Measurements from ENCODE around the gene MAL.

MAL gene

GRCh38 chr2:94992360-94992759, 33.1 kb upstream of the MAL start:
- H3K36me3 ChIP-seq (ENCODE audit: insufficient read depth, low read length), result no peaks in the 10 kb centered on the region
- no peak for TF ChIP-seq CTCF (IDR thresholded peaks at IDR 0.05; ENCODE audit: low read length)
- H2AFZ ChIP-seq (ENCODE audit: low read length), result no peak overlapping the region
- H3K9me2 ChIP-seq (ENCODE audit: low read depth, low read length), result no peaks in the 10 kb centered on the region
- no peak overlapping the region for H3K27ac ChIP-seq (ENCODE audit: low read depth, low read length, poor library complexity, severe bottlenecking)
- H3K9ac ChIP-seq (ENCODE audit: low read length), result no peak overlapping the region
- H3K4me3 ChIP-seq (ENCODE audit: low read depth, low read length, poor library complexity, severe bottlenecking), result no peak overlapping the region
- no peaks in the 10 kb centered on the region for H4K20me1 ChIP-seq (ENCODE audit: insufficient read depth, low read length)
- H3K4me2 ChIP-seq (ENCODE audit: low read length), result no peak overlapping the region
- 0 out of 2 replicates have a peak, but pooled peaks cover 3% of the 10 kb centered on the region for H3K27me3 ChIP-seq (ENCODE audit: insufficient read depth, low read length)
- no peaks in the 10 kb centered on the region for H3K4me1 ChIP-seq (ENCODE audit: insufficient read depth, low read length, severe bottlenecking)
- no peaks in the 10 kb centered on the region for H3K9me3 ChIP-seq (ENCODE audit: low read length)
- H3F3A ChIP-seq (ENCODE audit: insufficient read depth, low read length), result no peaks in the 10 kb centered on the region
- no peaks in the 10 kb centered on the region for H3K79me2 ChIP-seq (ENCODE audit: insufficient read depth, low read length)

- H3K27me3 ChIP-seq (ENCODE audit: insufficient read depth, low read length), result 0 out of 2 replicates have a peak, but pooled peaks cover 3% of the 10 kb centered on the region
These were observed 32.1 kb upstream of the MAL start for GRCh38 chr2:94993176-94994062.

GRCh38 chr2:94994063-94994913, 31.2 kb upstream of the MAL start:
- Histone ChIP-seq H3K9ac (ENCODE audit: low read length) (no peak overlapping the region), H3K27me3 (ENCODE audit: insufficient read depth, low read length) (no peaks in the 10 kb centered on the region), H3K36me3 (ENCODE audit: insufficient read depth, low read length) (no peaks in the 10 kb centered on the region), H3K4me2 (ENCODE audit: low read length) (no peak overlapping the region), H3K4me1 (ENCODE audit: insufficient read depth, low read length, severe bottlenecking) (no peaks in the 10 kb centered on the region), H3K9me3 (ENCODE audit: low read length) (no peaks in the 10 kb centered on the region), H3K9me2 (ENCODE audit: low read depth, low read length) (no peaks in the 10 kb centered on the region), H3K79me2 (ENCODE audit: insufficient read depth, low read length) (no peaks in the 10 kb centered on the region), H3K4me3 (ENCODE audit: low read depth, low read length, poor library complexity, severe bottlenecking) (no peak overlapping the region), H2AFZ (ENCODE audit: low read length) (no peak overlapping the region), H4K20me1 (ENCODE audit: insufficient read depth, low read length) (no peaks in the 10 kb centered on the region), H3K27ac (ENCODE audit: low read depth, low read length, poor library complexity, severe bottlenecking) (no peak overlapping the region), H3F3A (ENCODE audit: insufficient read depth, low read length) (no peaks in the 10 kb centered on the region)
- no peak for TF ChIP-seq CTCF (IDR thresholded peaks at IDR 0.05; ENCODE audit: low read length)
- no peak for TF ChIP-seq EZH2 (IDR thresholded peaks at IDR 0.05; ENCODE audit: borderline replicate concordance, low read length)

More at GRCh38 chr2:94993176-94994062, 32.1 kb upstream of the MAL start:
- Histone ChIP-seq H3F3A (ENCODE audit: insufficient read depth, low read length) (no peaks in the 10 kb centered on the region), H2AFZ (ENCODE audit: low read length) (no peak overlapping the region), H3K4me2 (ENCODE audit: low read length) (no peak overlapping the region), H3K36me3 (ENCODE audit: insufficient read depth, low read length) (no peaks in the 10 kb centered on the region), H4K20me1 (ENCODE audit: insufficient read depth, low read length) (no peaks in the 10 kb centered on the region), H3K9me3 (ENCODE audit: low read length) (no peaks in the 10 kb centered on the region), H3K4me1 (ENCODE audit: insufficient read depth, low read length, severe bottlenecking) (no peaks in the 10 kb centered on the region), H3K79me2 (ENCODE audit: insufficient read depth, low read length) (no peaks in the 10 kb centered on the region), H3K9ac (ENCODE audit: low read length) (no peak overlapping the region), H3K27ac (ENCODE audit: low read depth, low read length, poor library complexity, severe bottlenecking) (no peak overlapping the region), H3K9me2 (ENCODE audit: low read depth, low read length) (no peaks in the 10 kb centered on the region), H3K4me3 (ENCODE audit: low read depth, low read length, poor library complexity, severe bottlenecking) (no peak overlapping the region)
- TF ChIP-seq CTCF (IDR thresholded peaks at IDR 0.05; ENCODE audit: low read length) (no peak), EZH2 (IDR thresholded peaks at IDR 0.05; ENCODE audit: borderline replicate concordance, low read length) (no peak)

Measured in OCI-LY1 (cell line).